AG04449 (cell line): ENCODE data around the gene OGDH.

Source experiments
- CTCF ChIA-PET: fragments of 350-600 bp; formaldehyde crosslinking; extraction: SDS; loops from one replicate; lab custom pipeline; 2021; ENCODE audit warnings: antibody characterized with exemption; lab: Yijun Ruan, JAX
- POLR2A ChIA-PET: fragments of 400-600, 350-600 bp; formaldehyde crosslinking; extraction: SDS; loops from one replicate; lab custom pipeline; 2020; ENCODE audit warnings: antibody characterized with exemption, inconsistent platforms; lab: Yijun Ruan, JAX
- DNase-seq: peaks from one replicate; pipeline ENCODE4 v3.0.0-alpha.2; 2010; ENCODE audit warnings: low read depth, low spot score
- H3K4me3 ChIP-seq: 2 replicates; pipeline ENCODE4 v1.5.1; 2011; ENCODE audit warnings: low read depth, mild to moderate bottlenecking, control low read depth, low read length
- CTCF ChIP-seq: IDR thresholded peaks from one replicate; pipeline ENCODE4 v1.5.1; 2011; ENCODE audit warnings: mild to moderate bottlenecking, moderate library complexity, low read length, control low read depth, inconsistent platforms; ENCODE audit not compliant: insufficient read depth; ENCODE audit errors: missing control alignments

The OGDH gene

GRCh38 chr7:44621034-44621749, 14.8 kb downstream of the OGDH start:
- no peak for DNase-seq
- ChIA-PET POLR2A (interaction anchor here (1.0 kb wide), 1 partner anchor 14 kb away, joined by 4 read pairs; the partner anchor contains the start of gene OGDH), CTCF (no interaction called here)
- H3K4me3 ChIP-seq = no peak overlapping the region
- TF ChIP-seq CTCF = no peak

- no peak for TF ChIP-seq CTCF
- ChIA-PET POLR2A (no interaction called here), CTCF (no interaction called here)
- H3K4me3 ChIP-seq = no peak overlapping the region
- no peak for DNase-seq
Observed at GRCh38 chr7:44621750-44622103, 15.3 kb downstream of the OGDH start.

- no peak for TF ChIP-seq CTCF
- ChIA-PET CTCF (no interaction called here), POLR2A (no interaction called here)
- H3K4me3 ChIP-seq = no peak overlapping the region
- no peak for DNase-seq
Observed at GRCh38 chr7:44622342-44623151, 16.1 kb downstream of the OGDH start.

GRCh38 chr7:44624318-44624717, 17.9 kb downstream of the OGDH start:
- no peak overlapping the region for H3K4me3 ChIP-seq
- no peak for TF ChIP-seq CTCF
- ChIA-PET POLR2A (interaction anchor here (0.6 to 0.9 kb wide), 2 partner anchors 10 to 260 kb away, joined by 3 to 5 read pairs; no protein-coding TSS in a partner anchor), CTCF (interaction anchor here (1.0 to 1.4 kb wide), 3 partner anchors 8 to 17 kb away, joined by 3 read pairs; no protein-coding TSS in a partner anchor)
- no peak for DNase-seq

- no peak overlapping the region for H3K4me3 ChIP-seq
- CTCF ChIA-PET = no interaction called here
- no peak for DNase-seq
- POLR2A ChIA-PET = no interaction called here
- TF ChIP-seq CTCF = no peak
Observed at GRCh38 chr7:44625526-44626471, 19.4 kb downstream of the OGDH start.
